Activated naive CD8-positive, alpha-beta T cell treated with anti-CD3 and anti-CD28 coated beads for 36 hours (primary cell): ENCODE data around the gene IL15. TPM values are rescaled to one million over a fixed set of nuclear protein-coding genes. Genes with fewer than 3 reads are reported as not detected.

Experiments
- DNase-seq: peaks from one replicate; pipeline ENCODE4 v3.0.0; 2021
- H3K27ac Mint-ChIP-seq: one replicate; pipeline ENCODE4 v1.8.0; 2022; ENCODE audit warnings: mild to moderate bottlenecking, moderate library complexity, mixed read lengths
- H3K27me3 Mint-ChIP-seq: one replicate; pipeline ENCODE4 v1.8.0; 2022; ENCODE audit warnings: mild to moderate bottlenecking, mixed read lengths
- H3K36me3 Mint-ChIP-seq: one replicate; pipeline ENCODE4 v1.8.0; 2021; ENCODE audit warnings: mild to moderate bottlenecking, mixed read lengths
- H3K4me1 Mint-ChIP-seq: one replicate; pipeline ENCODE4 v1.8.0; 2021; ENCODE audit warnings: mixed read lengths
- H3K4me3 Mint-ChIP-seq: one replicate; pipeline ENCODE4 v1.8.0; 2022; ENCODE audit warnings: mild to moderate bottlenecking, moderate library complexity, mixed read lengths
- H3K9me3 Mint-ChIP-seq: one replicate; pipeline ENCODE4 v1.8.0; 2022; ENCODE audit warnings: mixed read lengths
- total RNA-seq, 2 experiments: library from RNA; stranded (reverse); gene quantifications; one replicate each; pipeline ENCODE4 v1.2.3, GENCODE V29; 2021

The IL15 gene
- total RNA-seq, 2 experiments from 2014 or later: 0.34 to 0.49 TPM

DNA sequence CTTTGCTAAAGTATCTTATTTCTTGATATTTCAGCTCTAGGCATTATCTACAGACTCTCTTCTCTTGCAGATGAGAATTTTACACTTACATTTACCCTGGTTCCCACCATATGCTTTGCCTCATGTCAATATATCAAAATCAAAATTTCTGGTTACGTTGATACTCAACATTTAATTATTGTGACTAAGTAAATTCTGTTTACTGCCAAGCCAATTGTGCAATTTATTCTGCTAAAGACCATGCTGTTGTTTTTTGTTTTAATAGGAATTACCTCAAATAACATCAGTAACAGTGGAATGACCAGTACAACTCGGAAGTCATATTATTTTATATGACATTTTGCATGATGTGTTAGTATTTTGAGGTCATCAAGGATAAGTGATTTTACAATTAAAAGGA is 125.5 kb downstream of the IL15 start:
- Mint-ChIP-seq H3K27ac (no peak overlapping the region), H3K4me1 (no peaks in the 10 kb centered on the region), H3K9me3 (peaks cover 5% of the 10 kb centered on the region), H3K27me3 (no peaks in the 10 kb centered on the region), H3K4me3 (no peak overlapping the region), H3K36me3 (no peaks in the 10 kb centered on the region)
- no peak for DNase-seq

DNA sequence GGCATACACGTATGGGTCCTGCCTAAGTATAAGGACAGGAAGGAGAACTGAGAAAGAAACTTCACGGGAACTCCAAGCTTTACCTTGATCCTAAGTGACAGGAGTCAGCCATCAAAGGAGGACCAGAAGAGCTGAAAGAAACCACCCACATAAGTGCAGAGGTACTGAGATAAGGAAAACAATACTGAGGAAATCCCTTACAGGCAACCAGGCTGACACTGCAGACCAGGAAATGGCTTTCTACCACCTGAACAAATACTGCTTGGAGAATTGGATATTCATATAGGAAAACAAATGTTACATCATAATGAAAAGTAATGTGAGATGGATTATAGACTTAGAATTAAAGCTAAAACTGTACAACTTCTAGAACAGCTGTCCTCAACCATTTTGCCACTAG is 127.0 kb downstream of the IL15 start:
- H3K9me3 Mint-ChIP-seq: peaks cover 5% of the 10 kb centered on the region
- no peak overlapping the region for H3K27ac Mint-ChIP-seq
- no peaks in the 10 kb centered on the region for H3K4me1 Mint-ChIP-seq
- H3K27me3 Mint-ChIP-seq: no peaks in the 10 kb centered on the region
- no peak overlapping the region for H3K4me3 Mint-ChIP-seq
- no peaks in the 10 kb centered on the region for H3K36me3 Mint-ChIP-seq
- no peak for DNase-seq

DNA sequence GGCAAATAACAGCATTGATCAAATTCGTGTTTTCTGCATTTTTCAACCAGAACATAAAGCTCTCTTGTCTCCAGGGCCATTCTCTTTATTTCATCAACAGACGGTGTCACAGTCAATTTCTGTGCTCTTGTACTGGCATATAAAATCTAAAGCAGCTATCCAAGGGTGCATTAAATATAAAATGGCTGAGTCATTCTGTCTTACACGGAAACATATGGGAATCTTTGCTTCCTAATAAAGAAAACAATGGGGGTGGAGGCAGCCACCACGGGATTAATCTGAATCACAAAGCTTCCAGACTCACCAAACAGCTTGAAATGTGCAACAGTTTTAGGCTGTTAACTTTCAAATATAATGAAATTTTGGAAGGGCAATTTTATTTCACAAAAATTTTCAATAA is 132.6 kb downstream of the IL15 start:
- no peak for DNase-seq
- Mint-ChIP-seq H3K4me3 (no peak overlapping the region), H3K4me1 (peaks cover 3% of the 10 kb centered on the region), H3K9me3 (peaks cover 5% of the 10 kb centered on the region), H3K27me3 (peaks cover 6% of the 10 kb centered on the region), H3K36me3 (no peaks in the 10 kb centered on the region), H3K27ac (no peak overlapping the region)

DNA sequence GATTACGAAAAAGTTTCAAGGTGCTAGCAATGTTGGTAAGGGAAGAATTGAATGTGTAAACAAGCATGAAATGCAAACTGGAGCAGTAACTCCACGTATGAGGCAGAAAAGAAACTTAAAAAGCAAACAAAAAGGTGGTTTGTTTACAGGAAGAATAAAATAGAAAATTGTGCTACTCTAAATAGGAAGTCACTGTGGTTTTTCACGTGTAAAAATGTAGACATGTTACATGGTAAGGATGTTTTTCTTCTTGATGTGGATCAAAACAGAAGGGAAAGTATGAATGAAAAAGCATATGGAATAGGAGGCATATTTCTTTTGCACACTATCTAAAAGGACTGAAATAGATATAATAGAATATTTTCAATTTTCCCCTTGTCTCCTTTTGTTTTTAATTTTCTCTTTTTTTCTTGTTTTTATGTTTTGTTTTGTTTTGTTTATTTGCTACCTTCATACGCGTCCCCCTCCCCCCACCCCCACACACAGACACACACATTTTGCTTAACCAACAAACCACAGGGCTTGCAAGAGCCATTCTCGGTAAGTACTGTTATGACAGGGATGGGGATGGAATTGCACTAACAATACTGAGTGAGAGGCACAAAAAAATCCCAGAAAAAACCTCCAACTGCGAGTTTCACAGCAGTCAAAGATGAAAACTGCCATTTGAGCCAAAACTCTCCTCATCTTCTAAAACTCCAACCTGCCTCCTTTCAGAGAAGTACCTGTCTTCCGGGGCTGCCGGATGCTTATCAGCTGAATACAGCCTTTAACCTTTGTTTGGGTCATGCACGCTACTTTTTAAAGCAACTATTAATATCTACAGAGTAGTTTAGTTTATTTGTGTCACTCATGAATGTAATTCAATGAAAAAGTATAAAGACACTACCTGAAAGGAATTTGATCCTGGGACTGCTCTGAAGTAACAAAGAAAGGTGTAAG is 135.8 kb downstream of the IL15 start:
- no peak overlapping the region for H3K27ac Mint-ChIP-seq
- H3K36me3 Mint-ChIP-seq: no peaks in the 10 kb centered on the region
- no peak overlapping the region for H3K4me3 Mint-ChIP-seq
- H3K9me3 Mint-ChIP-seq: no peaks in the 10 kb centered on the region
- H3K27me3 Mint-ChIP-seq: peaks cover 6% of the 10 kb centered on the region
- peaks cover 3% of the 10 kb centered on the region for H3K4me1 Mint-ChIP-seq
- no peak for DNase-seq

DNA sequence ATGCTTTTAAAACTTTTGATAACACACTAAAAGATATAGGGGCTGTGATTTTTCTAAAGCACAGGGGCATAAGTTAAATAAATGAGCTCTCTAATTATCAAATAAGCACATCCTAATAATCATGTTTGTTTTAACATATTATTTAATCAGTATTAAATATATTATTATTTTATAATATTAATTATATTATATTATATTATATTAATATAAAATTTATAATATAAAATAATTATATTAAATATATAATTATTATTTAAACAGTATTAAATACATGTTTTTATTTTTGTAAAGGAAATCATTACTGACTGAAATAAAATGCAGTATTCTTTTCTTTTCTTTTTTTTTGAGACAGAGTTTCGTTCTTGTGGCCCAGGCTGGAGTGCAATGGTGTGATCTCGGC is 136.5 kb downstream of the IL15 start:
- Mint-ChIP-seq H3K9me3 (no peaks in the 10 kb centered on the region), H3K27me3 (peaks cover 6% of the 10 kb centered on the region), H3K4me3 (no peak overlapping the region)

DNA sequence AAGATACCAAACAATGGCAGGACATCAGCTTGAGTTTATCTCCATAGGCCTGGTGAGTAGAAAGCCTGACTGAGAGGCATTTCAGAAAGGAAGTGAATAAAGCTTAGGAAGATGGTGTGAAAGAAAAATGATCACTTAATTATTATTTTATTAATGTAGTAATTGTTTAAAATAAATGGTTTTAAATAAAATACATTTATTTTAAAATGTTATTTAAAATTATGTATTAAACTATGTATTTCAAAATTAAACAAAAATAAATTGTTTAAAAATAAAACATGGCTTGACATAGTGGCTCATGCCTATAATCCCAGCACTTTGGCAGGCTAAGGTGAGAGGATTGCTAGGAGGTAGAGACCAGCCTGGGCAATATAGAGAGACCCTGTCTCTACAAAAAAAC is 145.8 kb downstream of the IL15 start:
- no peak for DNase-seq
- Mint-ChIP-seq H3K27ac (no peak overlapping the region), H3K9me3 (no peaks in the 10 kb centered on the region), H3K36me3 (no peaks in the 10 kb centered on the region), H3K4me3 (no peak overlapping the region), H3K4me1 (no peaks in the 10 kb centered on the region), H3K27me3 (no peaks in the 10 kb centered on the region)

More for the DNA sequence above, 136.5 kb downstream of the IL15 start:
- H3K36me3 Mint-ChIP-seq: no peaks in the 10 kb centered on the region
- H3K27ac Mint-ChIP-seq: no peak overlapping the region
- no peak for DNase-seq
- H3K4me1 Mint-ChIP-seq: peaks cover 3% of the 10 kb centered on the region
